LNCaP clone FGC (cell line): ENCODE measurements around the gene LDB3.
"Not testable (repeated sequence)": the region's sequence is repeated elsewhere in the genome, so short reads cannot be mapped to it uniquely, and the experiment has no call there.

Source experiments
- DNase-seq: peaks from one replicate; pipeline ENCODE4 v3.0.0-alpha.2; 2011; ENCODE audit warnings: low read depth
- H3K4me3 ChIP-seq: 2 replicates; pipeline ENCODE4 v1.5.1; 2011; ENCODE audit warnings: mild to moderate bottlenecking, low read depth, low read length, control low read depth
- TF ChIP-seq, protein P1 (sequence below): IDR thresholded peaks from 2 replicates; pipeline ENCODE4 v1.5.1; 2012; ENCODE audit warnings: mild to moderate bottlenecking; ENCODE audit not compliant: control insufficient read depth, insufficient read depth; ENCODE audit errors: extremely low read depth

Gene LDB3

DNA sequence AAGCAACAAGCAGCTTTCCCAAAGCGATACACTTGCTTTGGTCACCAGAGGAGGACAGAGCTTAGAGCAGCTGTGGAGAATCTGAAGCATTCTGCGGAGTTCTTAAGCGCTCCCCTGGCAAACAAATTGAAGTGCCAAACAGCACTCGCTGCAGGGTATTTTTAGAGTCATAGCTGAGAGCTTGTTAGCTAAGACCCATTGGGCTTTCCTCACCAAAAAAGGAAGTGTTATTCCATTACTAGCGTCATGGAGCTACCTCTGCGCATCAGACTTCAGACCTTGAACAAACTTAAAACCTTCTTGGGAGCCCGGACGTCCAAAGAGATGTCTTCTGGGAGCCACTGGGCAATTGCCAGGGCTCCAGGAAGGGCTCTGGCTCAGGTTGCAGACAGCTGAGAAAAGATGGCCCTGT, 65.0 kb downstream of the LDB3 start:
- H3K4me3 ChIP-seq = no peak overlapping the region
- TF ChIP-seq, protein P1, sequence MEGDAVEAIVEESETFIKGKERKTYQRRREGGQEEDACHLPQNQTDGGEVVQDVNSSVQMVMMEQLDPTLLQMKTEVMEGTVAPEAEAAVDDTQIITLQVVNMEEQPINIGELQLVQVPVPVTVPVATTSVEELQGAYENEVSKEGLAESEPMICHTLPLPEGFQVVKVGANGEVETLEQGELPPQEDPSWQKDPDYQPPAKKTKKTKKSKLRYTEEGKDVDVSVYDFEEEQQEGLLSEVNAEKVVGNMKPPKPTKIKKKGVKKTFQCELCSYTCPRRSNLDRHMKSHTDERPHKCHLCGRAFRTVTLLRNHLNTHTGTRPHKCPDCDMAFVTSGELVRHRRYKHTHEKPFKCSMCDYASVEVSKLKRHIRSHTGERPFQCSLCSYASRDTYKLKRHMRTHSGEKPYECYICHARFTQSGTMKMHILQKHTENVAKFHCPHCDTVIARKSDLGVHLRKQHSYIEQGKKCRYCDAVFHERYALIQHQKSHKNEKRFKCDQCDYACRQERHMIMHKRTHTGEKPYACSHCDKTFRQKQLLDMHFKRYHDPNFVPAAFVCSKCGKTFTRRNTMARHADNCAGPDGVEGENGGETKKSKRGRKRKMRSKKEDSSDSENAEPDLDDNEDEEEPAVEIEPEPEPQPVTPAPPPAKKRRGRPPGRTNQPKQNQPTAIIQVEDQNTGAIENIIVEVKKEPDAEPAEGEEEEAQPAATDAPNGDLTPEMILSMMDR = no peak
- no peak for DNase-seq

DNA sequence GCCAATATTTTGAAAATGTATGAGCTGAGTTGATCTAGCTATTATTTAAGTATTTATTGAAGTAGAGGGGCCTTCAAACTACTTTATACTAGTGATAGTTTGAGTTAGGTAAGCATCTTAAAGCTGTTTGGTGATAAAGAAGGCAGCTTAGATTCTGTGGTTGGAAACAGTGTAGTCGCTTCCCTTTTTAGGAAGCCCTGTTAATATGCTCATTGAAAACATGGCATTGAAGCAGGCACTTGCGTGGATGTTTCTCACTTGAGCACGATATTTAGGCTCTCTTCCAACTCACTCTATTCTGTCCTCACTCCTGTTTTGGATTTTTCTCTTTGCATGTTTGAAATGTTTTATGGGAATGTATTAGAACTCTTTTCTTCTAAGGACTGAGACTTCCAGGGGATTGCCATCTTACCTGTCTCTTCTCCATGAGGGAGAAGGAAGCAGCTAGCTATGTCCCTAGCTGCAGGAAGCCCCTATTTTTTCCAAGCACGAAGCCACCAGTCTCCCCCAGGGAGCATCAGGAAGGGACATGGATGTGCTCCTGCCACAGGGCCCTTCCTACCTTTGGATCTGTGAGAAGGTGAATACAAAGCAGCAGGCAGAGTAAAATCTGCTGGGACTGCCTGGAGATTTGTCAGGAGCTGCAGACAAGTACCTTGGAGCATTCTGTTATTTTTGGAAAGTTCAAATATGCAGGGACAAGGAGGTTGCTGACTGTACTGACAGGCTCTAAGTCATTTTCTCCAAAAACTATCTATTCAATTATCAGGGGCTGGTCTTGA, 66.1 kb downstream of the LDB3 start:
- H3K4me3 ChIP-seq = no peak overlapping the region
- TF ChIP-seq, protein P1 = no peak
- DNase-seq = no peak

DNA sequence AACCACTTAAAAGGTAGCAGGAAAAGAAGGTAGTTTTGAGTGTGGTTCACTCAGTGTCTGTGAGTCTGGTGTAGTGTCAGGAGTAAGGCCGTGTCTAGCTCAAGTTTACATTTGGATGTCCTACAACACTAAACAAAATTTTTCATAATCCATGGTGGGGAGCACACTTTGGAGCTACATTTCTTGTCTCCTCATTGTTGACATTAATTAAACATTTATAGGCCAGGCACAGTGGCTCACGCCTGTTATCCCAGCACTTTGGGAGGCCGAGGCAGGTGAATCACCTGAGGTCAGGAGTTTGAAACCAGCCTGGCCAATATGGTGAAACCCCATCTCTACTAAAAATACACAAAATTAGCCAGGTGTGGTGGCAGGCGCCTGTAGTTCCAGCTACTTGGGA, 67.0 kb downstream of the LDB3 start:
- DNase-seq, H3K4me3 ChIP-seq: not testable (repeated sequence)

DNA sequence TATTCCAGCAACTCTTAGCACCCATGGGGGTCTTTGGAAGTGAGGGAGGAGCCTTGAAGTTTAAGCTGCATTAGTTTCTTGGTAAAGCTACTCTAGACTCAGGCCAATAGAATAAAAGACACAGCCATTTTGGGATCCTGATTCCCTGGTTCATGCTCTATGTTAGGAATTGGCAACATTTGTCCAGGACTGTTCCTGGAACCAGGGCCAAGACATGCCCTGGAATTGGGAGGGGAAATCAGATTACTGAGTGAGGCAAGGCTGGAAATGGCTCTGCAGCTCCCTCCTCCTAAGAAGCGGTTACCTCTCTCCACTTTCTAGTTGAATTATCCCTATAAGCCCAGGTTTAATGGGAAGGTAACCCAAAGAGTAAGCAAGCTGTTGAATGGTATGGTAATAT, 73.9 kb downstream of the LDB3 start:
- TF ChIP-seq, protein P1 = no peak
- no peak for DNase-seq

DNA sequence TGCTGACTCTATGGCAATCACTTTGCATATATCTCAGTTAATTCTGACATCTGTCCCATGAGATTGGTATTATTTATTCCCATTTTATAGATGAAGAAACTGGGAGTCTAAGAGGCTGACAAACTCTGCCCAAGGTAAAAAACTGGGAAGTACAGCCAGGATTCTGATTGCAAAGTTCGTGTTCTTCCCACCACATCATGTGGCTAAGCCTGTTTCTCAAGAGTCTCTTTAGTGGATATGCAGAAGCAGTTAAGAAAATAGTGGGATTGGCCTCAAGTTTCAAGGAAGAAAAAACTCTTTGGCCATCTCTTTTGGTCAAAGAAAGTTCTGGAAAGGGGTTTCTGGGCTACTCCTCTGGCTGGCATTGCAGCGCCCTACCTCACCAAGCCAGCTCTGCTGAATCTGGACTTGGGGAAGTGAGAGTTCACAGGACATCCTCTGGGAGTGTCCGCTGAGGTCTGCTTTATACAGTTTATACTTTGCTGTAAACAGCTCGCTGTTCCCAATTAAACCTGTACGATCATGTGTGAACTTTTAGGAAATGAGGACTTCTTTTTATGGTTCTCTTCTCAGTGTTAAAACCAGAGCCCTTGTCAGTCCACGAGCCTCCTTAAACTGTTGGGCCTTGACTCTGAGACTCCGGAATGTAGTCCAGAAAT, 75.9 kb downstream of the LDB3 start:
- H3K4me3 ChIP-seq = no peak overlapping the region
- DNase-seq = no peak
- TF ChIP-seq, protein P1 = no peak

More for the DNA sequence above, 73.9 kb downstream of the LDB3 start:
- no peak overlapping the region for H3K4me3 ChIP-seq

DNA sequence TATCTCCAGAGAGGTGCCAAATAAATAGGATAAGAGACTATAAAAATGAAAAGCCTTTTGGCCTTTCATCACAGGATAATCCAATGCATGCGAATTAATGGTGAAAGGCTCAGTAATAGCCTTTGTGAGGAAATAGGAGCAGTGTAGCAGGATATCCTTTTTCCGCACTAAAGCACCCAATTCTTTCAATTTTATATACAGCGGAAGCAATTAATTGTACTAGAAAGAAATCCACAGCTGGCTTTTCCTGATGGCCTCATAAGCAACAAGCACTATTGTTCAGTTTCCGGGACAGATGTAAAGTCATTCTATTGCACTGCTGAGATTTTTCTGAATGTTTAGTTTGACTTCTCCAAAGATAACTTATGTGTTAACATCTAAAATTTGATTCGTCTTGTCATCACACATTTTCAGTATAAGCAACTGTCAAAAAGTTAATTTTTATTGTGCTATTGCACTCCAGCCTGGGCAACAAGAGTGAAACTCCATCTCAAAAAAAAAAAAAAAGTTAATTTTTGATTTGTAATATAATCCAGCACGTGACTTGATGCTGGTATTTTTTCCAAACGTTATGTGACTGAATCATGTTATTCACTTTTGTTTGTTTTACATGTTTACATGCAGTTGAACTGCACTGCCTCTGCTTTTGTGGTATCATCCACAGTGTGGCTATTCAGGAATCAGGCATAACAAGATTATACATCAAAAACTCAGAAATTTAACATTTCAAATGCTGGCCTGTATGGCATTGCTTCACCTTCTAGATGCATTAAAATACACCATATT, 79.7 kb downstream of the LDB3 start:
- no peak for DNase-seq
- no peak overlapping the region for H3K4me3 ChIP-seq
- TF ChIP-seq, protein P1 = no peak

DNA sequence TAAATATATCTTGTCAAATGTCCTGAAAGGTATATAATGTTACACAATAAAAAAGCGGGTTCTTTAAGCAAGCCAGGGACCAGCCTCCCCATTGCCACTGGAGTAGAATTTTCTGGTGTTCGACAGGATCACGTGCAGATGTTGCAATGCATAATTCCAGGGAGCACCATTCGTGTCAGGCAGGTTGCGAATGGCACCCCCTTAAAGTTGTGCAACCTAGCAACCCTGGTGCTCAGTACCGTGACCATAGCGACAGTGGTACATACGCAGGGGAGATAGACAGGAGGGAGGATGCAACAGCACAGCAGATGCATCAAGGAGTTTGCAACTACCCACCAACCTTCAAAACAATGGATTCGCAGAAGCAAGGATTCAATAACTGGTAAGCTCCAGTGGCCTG, 81.5 kb downstream of the LDB3 start:
- TF ChIP-seq, protein P1 = no peak
- H3K4me3 ChIP-seq = no peak overlapping the region
- no peak for DNase-seq
